Psoas muscle (tissue), 8 donors: Measurements from ENCODE around the gene TADA2B. TPM values are rescaled to one million over a fixed set of nuclear protein-coding genes. Genes with fewer than 3 reads are reported as not detected.

ENCODE experiments used
- ATAC-seq, 4 donors: fragments of 200-7000 bp; cut with Tn5 transposase; one replicate each; pipeline ENCODE4 v1.9.1; 2020; ENCODE audit warnings: moderate library complexity in 3 of 4, mild to moderate bottlenecking in 2 of 4
- DNase-seq, 2 donors: peaks; one replicate each; pipeline ENCODE4 v3.0.0-alpha.2; 2020
- H3K27ac ChIP-seq: fragments of 200-600 bp; one replicate; pipeline ENCODE4 v1.8.0; 2022
- H3K27me3 ChIP-seq, 3 donors: fragments of 200-600 bp in 1 of 3; one replicate each; pipeline versions ENCODE4 v1.6.1 to v1.8.0; 2013 to 2022; ENCODE audit warnings: low read length in 2 of 3, mild to moderate bottlenecking in 2 of 3, moderate library complexity in 1 of 3; ENCODE audit not compliant: insufficient read depth in 3 of 3
- H3K36me3 ChIP-seq, 2 donors: fragments of 200-600 bp in 1 of 2; one replicate each; pipeline versions ENCODE4 v1.6.1 to v1.8.0; 2013 to 2022; ENCODE audit warnings: low read depth in 1 of 2, mild to moderate bottlenecking in 1 of 2, moderate library complexity in 1 of 2; ENCODE audit not compliant: insufficient read depth in 1 of 2
- H3K4me1 ChIP-seq: fragments of 200-600 bp; one replicate; pipeline ENCODE4 v1.8.0; 2022
- H3K4me3 ChIP-seq: fragments of 200-600 bp; one replicate; pipeline ENCODE4 v1.8.0; 2022; ENCODE audit warnings: mild to moderate bottlenecking
- H3K9me3 ChIP-seq: fragments of 200-600 bp; one replicate; pipeline ENCODE4 v1.8.0; 2022
- WGBS, 3 donors: extraction: QIAGEN DNeasy Blood & Tissue Kit; methylation state at CpG; one replicate each; pipeline versions ENCODE4 v1.1.6 to v1.1.7; 2013; 5-methylcytosine and 5-hydroxymethylcytosine counted together
- intact Hi-C, 2 donors: fragments of 100-400 bp; cut with DNase I; formaldehyde crosslinking; loops; one replicate each; pipeline versions ENCODE4 v1.11.0 to v1.14.2; 2022
- polyA plus RNA-seq, 3 donors: library from polyadenylated mRNA; stranded (reverse); fragments of 200-250 nt; gene quantifications; one replicate each; pipeline ENCODE4 v1.2.3, GENCODE V29; 2013
- total RNA-seq, 4 donors: library from RNA; stranded (reverse); fragmentation: NEBNext Ultra II Directional in 2 of 4; extraction: Animal tissue kit (Norgen Biotek cat#: 25700) in 2 of 4; gene quantifications; one replicate each; pipeline versions ENCODE4 v1.2.1 to v1.2.4, GENCODE V29; 2021 to 2023
- TF ChIP-seq, protein P1 (sequence below): fragments of 200-600 bp; IDR thresholded peaks from one replicate; pipeline ENCODE4 v1.8.0; 2022; ENCODE audit warnings: antibody characterized with exemption
- donor health status: healthy with polysubstance abuse.
- donor health status: DM: no; HTN: no; CAD: no; lungs with moderate emphysema.
- donor health status: Bipolar disorder and iron deficiency.
- donor health status: healthy.
- donor health status: DM: yes; HTN: yes; CAD: no.
- donor health status: DM: no; HTN: no; CAD: no.
- donor health status: DM: no; HTN: no; CAD: no.
- donor health status: DM: yes; HTN: yes; CAD: no.

The TADA2B gene
- total and polyA plus RNA-seq, 7 donors = 21.0 to 70.3 (median 47.0) TPM

DNA sequence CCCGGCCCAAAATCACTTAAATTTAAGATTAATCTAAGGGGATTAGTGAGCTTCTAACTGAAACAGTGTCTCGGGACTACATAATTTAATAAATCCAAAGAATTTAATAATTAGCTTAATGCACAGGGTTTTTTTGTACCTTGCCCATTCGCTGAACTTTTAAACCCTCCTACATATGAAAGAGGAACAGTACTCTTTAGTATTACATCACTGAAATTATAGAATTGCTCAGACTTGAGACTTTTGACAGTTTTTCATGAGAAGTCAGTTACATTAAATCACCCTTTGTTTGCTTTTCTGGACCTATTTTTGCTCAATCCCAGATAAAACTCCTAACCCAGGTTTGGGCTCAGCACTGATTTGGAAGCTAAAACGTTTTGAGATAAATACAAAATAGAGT lies 2.4 kb upstream of the TADA2B start:
- Histone ChIP-seq H3K4me1 (peaks cover 28% of the 10 kb centered on the region), H3K27me3 (no peaks in the 10 kb centered on the region), H3K9me3 (no peaks in the 10 kb centered on the region), H3K4me3 (no peak overlapping the region), H3K27ac (no peak overlapping the region), H3K36me3 (no peaks in the 10 kb centered on the region)
- no peak for ATAC-seq
- intact Hi-C loops = loop anchor here in 1 of 2 donors (5.0 kb wide), 1 partner anchor 53 kb away; no protein-coding TSS in a partner anchor
- TF ChIP-seq, protein P1, sequence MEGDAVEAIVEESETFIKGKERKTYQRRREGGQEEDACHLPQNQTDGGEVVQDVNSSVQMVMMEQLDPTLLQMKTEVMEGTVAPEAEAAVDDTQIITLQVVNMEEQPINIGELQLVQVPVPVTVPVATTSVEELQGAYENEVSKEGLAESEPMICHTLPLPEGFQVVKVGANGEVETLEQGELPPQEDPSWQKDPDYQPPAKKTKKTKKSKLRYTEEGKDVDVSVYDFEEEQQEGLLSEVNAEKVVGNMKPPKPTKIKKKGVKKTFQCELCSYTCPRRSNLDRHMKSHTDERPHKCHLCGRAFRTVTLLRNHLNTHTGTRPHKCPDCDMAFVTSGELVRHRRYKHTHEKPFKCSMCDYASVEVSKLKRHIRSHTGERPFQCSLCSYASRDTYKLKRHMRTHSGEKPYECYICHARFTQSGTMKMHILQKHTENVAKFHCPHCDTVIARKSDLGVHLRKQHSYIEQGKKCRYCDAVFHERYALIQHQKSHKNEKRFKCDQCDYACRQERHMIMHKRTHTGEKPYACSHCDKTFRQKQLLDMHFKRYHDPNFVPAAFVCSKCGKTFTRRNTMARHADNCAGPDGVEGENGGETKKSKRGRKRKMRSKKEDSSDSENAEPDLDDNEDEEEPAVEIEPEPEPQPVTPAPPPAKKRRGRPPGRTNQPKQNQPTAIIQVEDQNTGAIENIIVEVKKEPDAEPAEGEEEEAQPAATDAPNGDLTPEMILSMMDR = no peak
- WGBS, 3 donors = 90 to 93% (median 90%) methylated on average over 4 of the region's 4 CpGs
- DNase-seq = no peak

DNA sequence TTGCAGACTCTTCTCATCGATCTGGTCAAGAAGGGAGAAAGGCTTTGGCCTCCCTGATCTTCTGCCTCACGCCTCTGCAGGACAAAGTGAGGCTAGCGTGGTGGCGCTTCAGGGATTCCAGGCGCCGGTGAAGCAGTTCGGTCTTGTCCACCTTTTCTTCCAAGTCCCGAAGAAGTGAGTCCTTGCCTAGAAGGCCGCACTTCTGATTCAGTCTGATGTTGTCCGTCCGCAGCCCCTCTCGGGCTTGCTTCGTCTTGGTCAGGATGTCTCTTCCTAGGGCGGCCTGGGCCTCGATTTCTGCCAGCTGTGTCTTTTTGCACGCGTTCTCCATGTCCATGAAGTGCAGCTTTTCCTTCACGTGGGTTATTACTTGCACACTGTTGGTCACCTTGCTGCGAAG lies 1.9 kb upstream of the TADA2B start:
- intact Hi-C loops = loop anchor here in 1 of 2 donors (5.0 kb wide), 1 partner anchor 54 kb away; no protein-coding TSS in a partner anchor
- H3K27ac ChIP-seq = no peak overlapping the region
- H3K4me3 ChIP-seq = no peak overlapping the region
- DNase-seq = peak in 1 of 2 donors; percentile 13
- peaks cover 33% of the 10 kb centered on the region for H3K4me1 ChIP-seq
- WGBS, 3 donors = 94 to 95% (median 94%) methylated on average over 19 of the region's 19 CpGs
- H3K36me3 ChIP-seq = no peaks in the 10 kb centered on the region
- H3K27me3 ChIP-seq = no peaks in the 10 kb centered on the region
- ATAC-seq = no peak
- no peaks in the 10 kb centered on the region for H3K9me3 ChIP-seq
- TF ChIP-seq, protein P1 = no peak

DNA sequence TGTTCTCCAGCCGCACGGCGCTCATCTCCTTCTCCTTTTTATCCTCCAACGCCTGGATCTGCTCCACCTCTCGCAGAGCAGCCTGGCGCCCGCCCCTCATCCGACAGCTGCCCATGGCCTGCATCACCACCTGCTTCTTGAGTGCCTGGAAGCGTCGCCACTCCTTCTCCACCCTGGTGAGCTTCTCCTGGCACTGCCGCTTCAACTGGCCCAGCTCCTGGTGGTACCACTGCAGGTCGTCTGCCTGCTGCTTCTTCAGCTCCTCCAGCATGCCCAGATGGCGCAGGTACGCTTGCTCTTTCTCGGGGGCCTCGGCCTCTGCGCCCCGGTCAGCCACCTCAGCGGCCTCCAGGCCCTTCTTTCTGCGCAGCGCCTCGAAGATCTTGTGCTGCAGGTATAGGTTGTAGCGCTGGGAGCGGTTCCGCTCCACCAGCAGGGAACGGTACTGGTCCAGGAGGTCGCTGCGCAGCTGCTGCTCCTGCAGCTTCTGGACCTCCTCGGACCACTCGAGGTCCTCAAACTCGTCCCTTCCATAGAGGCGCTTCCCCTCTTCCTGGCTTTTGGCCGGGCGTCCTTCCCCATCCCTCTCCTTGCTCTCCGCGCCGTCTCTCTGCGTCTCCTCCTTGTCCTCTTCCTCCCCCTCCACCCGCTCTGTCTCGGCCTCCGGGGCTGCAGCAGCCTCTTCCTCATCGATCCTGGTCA lies 1.2 kb upstream of the TADA2B start:
- Histone ChIP-seq H3K27ac (peak overlapping the region; percentile 69), H3K4me3 (peak overlapping the region; percentile 90), H3K36me3 (no peaks in the 10 kb centered on the region), H3K9me3 (no peaks in the 10 kb centered on the region), H3K4me1 (peaks cover 40% of the 10 kb centered on the region), H3K27me3 (no peaks in the 10 kb centered on the region)
- ATAC-seq = no peak
- intact Hi-C loops = loop anchor here in 1 of 2 donors (5.0 kb wide), 1 partner anchor 55 kb away; no protein-coding TSS in a partner anchor
- WGBS, 3 donors = 16 to 18% (median 18%) methylated on average over 35 to 42 of the region's 42 CpGs
- TF ChIP-seq, protein P1 = no peak
- peak in 1 of 2 donors; percentile 79 for DNase-seq

DNA sequence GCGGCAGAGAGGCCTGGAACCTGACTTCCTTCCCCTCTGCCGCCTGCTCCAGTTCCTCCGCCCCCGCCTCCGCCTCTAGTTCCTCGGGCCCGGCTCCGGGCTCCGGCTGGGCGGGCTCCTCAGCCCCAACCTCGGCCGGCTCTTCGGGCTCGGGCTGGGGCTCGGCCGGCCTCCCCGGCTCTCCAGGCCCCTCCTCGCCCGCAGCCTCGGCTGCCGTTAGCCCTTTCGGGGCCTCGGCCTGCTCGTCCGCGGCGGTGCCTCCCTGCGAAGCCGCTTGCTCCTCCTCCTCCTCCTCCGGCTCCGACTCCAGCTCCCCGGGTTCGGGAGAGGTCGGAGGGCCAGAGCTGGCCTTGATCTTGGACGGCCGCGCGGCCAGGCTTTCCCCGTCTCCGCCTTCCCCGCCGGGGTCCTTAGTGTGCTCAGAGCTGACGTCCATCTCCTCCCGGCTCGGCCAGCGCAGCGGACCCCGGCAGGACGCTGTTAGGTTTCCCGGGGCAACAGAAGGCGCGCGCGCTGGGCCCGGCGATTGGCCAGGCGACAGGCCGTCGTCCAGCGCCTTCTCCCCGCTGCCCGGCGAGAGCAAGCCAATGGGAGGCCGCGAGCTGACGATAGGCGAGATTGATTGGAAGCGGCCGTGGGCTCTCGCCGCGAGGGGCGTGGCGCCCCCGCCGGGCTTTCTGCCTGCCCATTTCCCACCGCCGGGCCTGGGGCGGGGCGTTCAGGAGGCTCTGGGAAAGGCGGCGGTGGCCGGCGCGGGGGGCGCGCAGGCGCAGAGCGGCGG lies 479 bp upstream of the TADA2B start:
- H3K36me3 ChIP-seq = no peaks in the 10 kb centered on the region
- no peaks in the 10 kb centered on the region for H3K27me3 ChIP-seq
- peak; percentile 98 to 99 for DNase-seq
- 0 to 1% (median 0%) methylated on average over 56 to 90 of the region's 90 CpGs for WGBS, 3 donors
- H3K9me3 ChIP-seq = no peaks in the 10 kb centered on the region
- ATAC-seq = peak; percentile 88 to 95 (median 90)
- TF ChIP-seq, protein P1 = peak; percentile 54
- intact Hi-C loops = loop anchor here in 1 of 2 donors (1.0 to 5.0 kb wide), 2 partner anchors 25 to 55 kb away; no protein-coding TSS in a partner anchor
- peaks cover 48% of the 10 kb centered on the region for H3K4me1 ChIP-seq
- H3K4me3 ChIP-seq = peak overlapping the region; percentile 90
- peak overlapping the region; percentile 69 for H3K27ac ChIP-seq
